ENCODE results near the gene ZBED3.
A peak's percentile ranks its signal among the peaks of the same experiment; 100 is the strongest.
"Not testable (repeated sequence)": the region's sequence is repeated elsewhere in the genome, so short reads cannot be mapped to it uniquely, and the experiment has no call there.

ZBED3 gene

DNA sequence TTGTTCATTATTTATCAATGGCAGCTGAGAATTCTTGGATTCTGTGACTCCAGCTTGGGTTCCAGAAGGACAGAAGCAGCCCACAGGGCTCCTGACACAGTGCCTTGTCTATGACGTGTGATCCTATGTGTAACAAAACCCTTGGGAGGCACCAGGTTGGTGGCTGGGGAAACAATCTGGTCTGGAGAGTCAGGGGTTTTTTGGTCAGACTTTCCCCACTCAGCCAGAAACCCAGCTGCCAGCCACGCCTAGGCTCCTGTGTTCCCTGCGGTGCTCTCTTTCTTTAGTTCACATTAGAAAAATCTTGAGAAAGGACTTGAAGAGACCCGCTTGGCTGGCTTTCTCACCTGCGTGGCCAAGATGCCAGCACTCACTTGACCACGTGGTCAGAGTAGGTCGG, 15.5 kb upstream of the ZBED3 start:
- H3K4me3 ChIP-seq (ENCODE audit: low read length), result no peak overlapping the region
- H3K36me3 ChIP-seq (ENCODE audit: control insufficient read depth, insufficient read depth, low read length), result no peaks in the 10 kb centered on the region
- no peaks in the 10 kb centered on the region for H3K4me1 ChIP-seq (ENCODE audit: control insufficient read depth, insufficient read depth, low read length)
- no peaks in the 10 kb centered on the region for H3K9me3 ChIP-seq (ENCODE audit: control insufficient read depth, low read length)
- no peaks in the 10 kb centered on the region for H3K27me3 ChIP-seq (ENCODE audit: control insufficient read depth, insufficient read depth, low read length)
- no peak overlapping the region for H3K9ac ChIP-seq (ENCODE audit: low read length)

- Histone ChIP-seq H3K4me3 (ENCODE audit: low read length) (no peak overlapping the region), H3K4me1 (ENCODE audit: control insufficient read depth, insufficient read depth, low read length) (no peaks in the 10 kb centered on the region), H3K9ac (ENCODE audit: low read length) (no peak overlapping the region), H3K27me3 (ENCODE audit: control insufficient read depth, insufficient read depth, low read length) (no peaks in the 10 kb centered on the region), H3K36me3 (ENCODE audit: control insufficient read depth, insufficient read depth, low read length) (no peaks in the 10 kb centered on the region), H3K9me3 (ENCODE audit: control insufficient read depth, low read length) (no peaks in the 10 kb centered on the region)
These were observed 14.2 kb upstream of the ZBED3 start for GRCh38 chr5:77101298-77101697.

- Histone ChIP-seq H3K4me1 (ENCODE audit: control insufficient read depth, insufficient read depth, low read length) (no peaks in the 10 kb centered on the region), H3K27me3 (ENCODE audit: control insufficient read depth, insufficient read depth, low read length) (no peaks in the 10 kb centered on the region), H3K4me3 (ENCODE audit: low read length) (no peak overlapping the region)
These were observed 8.1 kb upstream of the ZBED3 start for GRCh38 chr5:77095189-77095588.

DNA sequence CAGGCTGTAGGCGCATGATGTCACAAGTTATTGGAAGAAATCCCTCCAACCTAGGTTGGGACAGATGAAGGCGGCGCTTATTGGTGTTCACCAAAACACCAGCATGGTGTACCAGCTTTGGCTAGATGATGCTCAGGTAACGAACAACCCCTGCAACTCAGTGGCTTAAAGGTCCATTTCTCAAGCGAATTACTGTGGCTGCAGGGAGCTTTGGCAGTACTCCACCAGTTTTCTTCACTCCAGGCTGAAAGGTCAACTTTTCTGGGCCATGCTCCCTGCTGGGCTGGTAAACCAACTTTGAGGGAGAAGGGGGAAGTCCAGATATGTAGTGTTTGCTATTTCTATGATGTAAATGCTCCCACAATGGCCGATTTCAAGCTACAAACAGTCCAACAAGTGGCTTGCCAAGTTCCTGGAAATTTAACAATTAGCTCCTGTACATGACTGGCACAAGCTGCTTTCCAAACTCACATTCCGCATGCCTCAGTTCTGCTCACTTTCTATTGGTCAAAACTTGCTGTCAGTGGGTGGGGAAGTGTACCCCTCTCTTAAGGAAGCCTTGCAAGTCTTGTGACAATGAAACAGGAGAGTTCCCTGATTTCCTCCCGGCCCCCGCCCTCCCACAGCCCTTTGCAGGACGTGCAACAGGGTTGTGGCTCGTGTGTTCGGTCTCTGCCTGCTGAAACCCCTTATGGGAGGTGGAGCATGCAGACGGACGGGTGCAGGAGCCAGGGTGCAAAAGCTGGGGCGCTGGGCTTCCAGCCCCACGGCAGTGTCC, 588 bp upstream of the ZBED3 start:
- Histone ChIP-seq H3K36me3 (ENCODE audit: control insufficient read depth, insufficient read depth, low read length) (no peaks in the 10 kb centered on the region), H3K9me3 (ENCODE audit: control insufficient read depth, low read length) (no peaks in the 10 kb centered on the region), H3K9ac (ENCODE audit: low read length) (peak overlapping the region; percentile 91)

More at GRCh38 chr5:77095189-77095588, 8.1 kb upstream of the ZBED3 start:
- H3K9ac ChIP-seq (ENCODE audit: low read length), result no peak overlapping the region
- no peaks in the 10 kb centered on the region for H3K9me3 ChIP-seq (ENCODE audit: control insufficient read depth, low read length)
- no peaks in the 10 kb centered on the region for H3K36me3 ChIP-seq (ENCODE audit: control insufficient read depth, insufficient read depth, low read length)

DNA sequence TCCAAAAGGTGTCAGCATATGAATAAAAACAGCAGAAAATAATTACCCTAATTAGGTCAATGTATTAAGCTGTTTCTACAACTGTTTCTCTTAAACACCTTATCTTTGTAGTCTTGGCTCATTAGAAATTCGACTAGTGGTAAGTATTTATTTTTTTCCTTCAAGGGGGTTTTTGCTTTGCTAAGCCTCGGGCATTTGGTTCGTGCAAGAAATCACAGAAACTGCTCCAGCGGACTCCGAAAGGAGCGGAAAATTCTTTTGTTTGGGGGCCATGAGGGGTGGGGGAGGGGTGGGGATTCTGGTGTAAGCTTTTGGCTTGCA, 757 bp downstream of the ZBED3 start:
- Histone ChIP-seq H3K9ac (ENCODE audit: low read length) (peak overlapping the region; percentile 91), H3K9me3 (ENCODE audit: control insufficient read depth, low read length) (no peaks in the 10 kb centered on the region), H3K4me1 (ENCODE audit: control insufficient read depth, insufficient read depth, low read length) (peaks cover 9% of the 10 kb centered on the region), H3K4me3 (ENCODE audit: low read length) (peak overlapping the region; percentile 78), H3K36me3 (ENCODE audit: control insufficient read depth, insufficient read depth, low read length) (no peaks in the 10 kb centered on the region), H3K27me3 (ENCODE audit: control insufficient read depth, insufficient read depth, low read length) (no peaks in the 10 kb centered on the region)

More for the DNA sequence above, 588 bp upstream of the ZBED3 start:
- H3K4me1 ChIP-seq (ENCODE audit: control insufficient read depth, insufficient read depth, low read length), result peaks cover 9% of the 10 kb centered on the region
- H3K4me3 ChIP-seq (ENCODE audit: low read length), result peak overlapping the region; percentile 78
- H3K27me3 ChIP-seq (ENCODE audit: control insufficient read depth, insufficient read depth, low read length), result no peaks in the 10 kb centered on the region

- no peak overlapping the region for H3K9ac ChIP-seq (ENCODE audit: low read length)
- H3K9me3 ChIP-seq (ENCODE audit: control insufficient read depth, low read length), result no peaks in the 10 kb centered on the region
- peaks cover 8% of the 10 kb centered on the region for H3K4me1 ChIP-seq (ENCODE audit: control insufficient read depth, insufficient read depth, low read length)
- H3K4me3 ChIP-seq (ENCODE audit: low read length), result no peak overlapping the region
- H3K36me3 ChIP-seq (ENCODE audit: control insufficient read depth, insufficient read depth, low read length), result no peaks in the 10 kb centered on the region
- no peaks in the 10 kb centered on the region for H3K27me3 ChIP-seq (ENCODE audit: control insufficient read depth, insufficient read depth, low read length)
These were observed 4.0 kb downstream of the ZBED3 start for GRCh38 chr5:77083088-77083487.

- Histone ChIP-seq H3K36me3 (ENCODE audit: control insufficient read depth, insufficient read depth, low read length) (no peaks in the 10 kb centered on the region), H3K27me3 (ENCODE audit: control insufficient read depth, insufficient read depth, low read length) (no peaks in the 10 kb centered on the region), H3K4me1 (ENCODE audit: control insufficient read depth, insufficient read depth, low read length) (no peaks in the 10 kb centered on the region), H3K9ac (ENCODE audit: low read length) (no peak overlapping the region), H3K9me3 (ENCODE audit: control insufficient read depth, low read length) (no peaks in the 10 kb centered on the region), H3K4me3 (ENCODE audit: low read length) (no peak overlapping the region)
These were observed 4.8 kb downstream of the ZBED3 start for GRCh38 chr5:77082280-77082679.

GRCh38 chr5:77080905-77081304, 6.2 kb downstream of the ZBED3 start:
- Histone ChIP-seq H3K36me3 (ENCODE audit: control insufficient read depth, insufficient read depth, low read length) (no peaks in the 10 kb centered on the region), H3K4me3 (ENCODE audit: low read length) (no peak overlapping the region), H3K9me3 (ENCODE audit: control insufficient read depth, low read length) (no peaks in the 10 kb centered on the region), H3K27me3 (ENCODE audit: control insufficient read depth, insufficient read depth, low read length) (no peaks in the 10 kb centered on the region), H3K9ac (ENCODE audit: low read length) (no peak overlapping the region), H3K4me1 (ENCODE audit: control insufficient read depth, insufficient read depth, low read length) (peaks cover 5% of the 10 kb centered on the region)

GRCh38 chr5:77080479-77080878, 6.6 kb downstream of the ZBED3 start:
- not testable (repeated sequence) for H3K4me1 ChIP-seq (ENCODE audit: control insufficient read depth, insufficient read depth, low read length); H3K27me3 ChIP-seq (ENCODE audit: control insufficient read depth, insufficient read depth, low read length); H3K4me3 ChIP-seq (ENCODE audit: low read length); H3K9me3 ChIP-seq (ENCODE audit: control insufficient read depth, low read length); H3K36me3 ChIP-seq (ENCODE audit: control insufficient read depth, insufficient read depth, low read length); H3K9ac ChIP-seq (ENCODE audit: low read length)

DNA sequence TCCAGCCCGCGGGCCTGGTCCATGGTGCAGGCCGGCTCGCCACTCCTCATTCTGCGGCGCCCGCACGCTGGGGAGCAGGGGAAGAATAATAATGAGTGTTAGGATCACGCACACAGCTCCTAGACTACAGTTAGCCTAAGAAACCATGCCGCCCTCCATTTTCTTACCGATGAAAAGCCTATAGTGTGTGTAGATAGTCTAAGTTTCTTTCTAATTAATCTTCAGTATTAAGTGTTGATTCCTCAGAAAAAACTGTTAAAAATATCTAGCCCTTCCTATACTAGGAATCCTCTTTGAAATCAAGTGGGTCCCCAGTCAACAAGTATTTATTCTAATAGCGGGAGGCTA, 9.3 kb downstream of the ZBED3 start:
- H3K4me3 ChIP-seq (ENCODE audit: low read length), result no peak overlapping the region
- H3K36me3 ChIP-seq (ENCODE audit: control insufficient read depth, insufficient read depth, low read length), result no peaks in the 10 kb centered on the region
- H3K9me3 ChIP-seq (ENCODE audit: control insufficient read depth, low read length), result no peaks in the 10 kb centered on the region
- no peak overlapping the region for H3K9ac ChIP-seq (ENCODE audit: low read length)
- H3K4me1 ChIP-seq (ENCODE audit: control insufficient read depth, insufficient read depth, low read length), result peaks cover 5% of the 10 kb centered on the region
- no peaks in the 10 kb centered on the region for H3K27me3 ChIP-seq (ENCODE audit: control insufficient read depth, insufficient read depth, low read length)

- Histone ChIP-seq H3K9ac (ENCODE audit: low read length) (peak overlapping the region; percentile 7), H3K4me3 (ENCODE audit: low read length) (no peak overlapping the region), H3K9me3 (ENCODE audit: control insufficient read depth, low read length) (no peaks in the 10 kb centered on the region), H3K4me1 (ENCODE audit: control insufficient read depth, insufficient read depth, low read length) (peaks cover 5% of the 10 kb centered on the region), H3K27me3 (ENCODE audit: control insufficient read depth, insufficient read depth, low read length) (no peaks in the 10 kb centered on the region), H3K36me3 (ENCODE audit: control insufficient read depth, insufficient read depth, low read length) (no peaks in the 10 kb centered on the region)
These were observed 9.9 kb downstream of the ZBED3 start for GRCh38 chr5:77076961-77077828.

DNA sequence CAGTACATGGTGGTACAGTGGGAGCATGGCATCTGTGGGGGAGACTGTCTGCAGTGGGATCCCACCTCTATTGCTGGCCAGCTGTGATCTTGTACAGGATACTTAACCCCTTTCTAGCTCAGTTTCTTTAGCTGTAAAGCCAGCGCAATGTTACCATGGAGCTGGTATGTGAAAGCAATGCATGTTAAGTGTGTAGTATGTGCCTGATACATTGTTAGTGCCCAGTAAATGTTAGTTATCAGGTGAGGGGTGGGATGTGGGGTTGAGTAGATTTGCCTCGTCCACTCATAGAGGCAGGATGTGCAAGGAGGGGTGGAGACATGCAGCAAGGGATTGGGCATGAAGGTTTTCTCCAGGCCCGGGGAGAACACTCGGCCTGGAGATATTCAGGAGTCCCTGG, 12.3 kb downstream of the ZBED3 start:
- H3K4me1 ChIP-seq (ENCODE audit: control insufficient read depth, insufficient read depth, low read length), result peaks cover 5% of the 10 kb centered on the region
- H3K4me3 ChIP-seq (ENCODE audit: low read length), result no peak overlapping the region
- H3K9me3 ChIP-seq (ENCODE audit: control insufficient read depth, low read length), result no peaks in the 10 kb centered on the region
- H3K27me3 ChIP-seq (ENCODE audit: control insufficient read depth, insufficient read depth, low read length), result no peaks in the 10 kb centered on the region
- H3K9ac ChIP-seq (ENCODE audit: low read length), result no peak overlapping the region
- no peaks in the 10 kb centered on the region for H3K36me3 ChIP-seq (ENCODE audit: control insufficient read depth, insufficient read depth, low read length)

All from mucosa of stomach (tissue), 1 donor.